WTC11 (cell line): ENCODE results near the gene GPR137B. TPM values are rescaled to one million over a fixed set of nuclear protein-coding genes. Genes with fewer than 3 reads are reported as not detected.

Experiments
- ATAC-seq: fragments of 200-7000 bp; cut with Tn5 transposase; 2 replicates; pipeline ENCODE4 v1.10.0; 2021; ENCODE audit warnings: mild to moderate bottlenecking, moderate library complexity
- CTCF ChIA-PET: fragments of 300-600 bp; sonication (Branson Sonifier 250); formaldehyde crosslinking; loops from one replicate; lab custom pipeline; 2021; ENCODE audit warnings: antibody characterized with exemption; lab: Charles Lee
- POLR2A ChIA-PET: fragments of 350-600 bp; sonication (Branson Sonifier 250); formaldehyde crosslinking; loops from one replicate; lab custom pipeline; 2021; ENCODE audit warnings: antibody characterized with exemption; lab: Charles Lee
- DNase-seq: peaks from one replicate; pipeline ENCODE4 v3.0.0; 2021; ENCODE audit warnings: low spot score
- H3K27ac Mint-ChIP-seq: 2 replicates; pipeline ENCODE4 v1.8.0; 2021; ENCODE audit warnings: mixed read lengths
- H3K27me3 Mint-ChIP-seq: 2 replicates; pipeline ENCODE4 v1.8.0; 2021; ENCODE audit warnings: low read depth, mild to moderate bottlenecking, moderate library complexity, mixed read lengths
- H3K36me3 Mint-ChIP-seq: 2 replicates; pipeline ENCODE4 v1.8.0; 2021; ENCODE audit warnings: mixed read lengths
- H3K4me1 Mint-ChIP-seq: 2 replicates; pipeline ENCODE4 v1.8.0; 2022; ENCODE audit warnings: mixed read lengths
- H3K4me3 Mint-ChIP-seq: 2 replicates; pipeline ENCODE4 v1.8.0; 2021; ENCODE audit warnings: mild to moderate bottlenecking, moderate library complexity, mixed read lengths
- H3K9me3 Mint-ChIP-seq: 2 replicates; pipeline ENCODE4 v1.8.0; 2021; ENCODE audit warnings: mixed read lengths
- GTF2I ChIP-seq: fragments of 250-450 bp; sonication (Bioruptor Pico); conservative IDR thresholded peaks from 2 replicates; pipeline ENCODE4 v1.4.0; 2021; ENCODE audit warnings: mild to moderate bottlenecking
- NFE2L1 ChIP-seq: sonication (generic); formaldehyde crosslinking; IDR thresholded peaks from 2 replicates; pipeline ENCODE4 v1.8.1; 2023; ENCODE audit warnings: missing genetic modification reagents
- NR1H2 ChIP-seq: sonication (generic); formaldehyde crosslinking; IDR thresholded peaks from 2 replicates; pipeline ENCODE4 v1.9.0; 2021; ENCODE audit warnings: mild to moderate bottlenecking, moderate library complexity, missing genetic modification reagents
- NR2C2 ChIP-seq: sonication (generic); formaldehyde crosslinking; IDR thresholded peaks from 2 replicates; pipeline ENCODE4 v1.8.0; 2022; ENCODE audit warnings: mild to moderate bottlenecking, missing genetic modification reagents
- OVOL2 ChIP-seq: fragments of 250-450 bp; sonication (Bioruptor Pico); IDR thresholded peaks from 2 replicates; pipeline ENCODE4 v1.9.0; 2021; ENCODE audit warnings: mild to moderate bottlenecking, borderline replicate concordance
- RELA ChIP-seq: sonication (generic); formaldehyde crosslinking; IDR thresholded peaks from 2 replicates; pipeline ENCODE4 v1.8.1; 2022; ENCODE audit warnings: missing genetic modification reagents, mild to moderate bottlenecking, borderline replicate concordance
- RORB ChIP-seq: fragments of 250-450 bp; sonication (Bioruptor Pico); IDR thresholded peaks from 2 replicates; pipeline ENCODE4 v1.9.0; 2021; ENCODE audit warnings: mild to moderate bottlenecking
- SOX15 ChIP-seq: fragments of 250-450 bp; sonication (Bioruptor Pico); IDR thresholded peaks from 2 replicates; pipeline ENCODE4 v1.9.0; 2021; ENCODE audit warnings: mild to moderate bottlenecking
- SP1 ChIP-seq: sonication (generic); formaldehyde crosslinking; conservative IDR thresholded peaks from 2 replicates; pipeline ENCODE4 v1.8.1; 2022; ENCODE audit warnings: missing genetic modification reagents
- TCF7 ChIP-seq: sonication (generic); formaldehyde crosslinking; IDR thresholded peaks from 2 replicates; pipeline ENCODE4 v1.8.0; 2022; ENCODE audit warnings: mild to moderate bottlenecking, low read depth, missing genetic modification reagents, moderate library complexity
- TEAD1 ChIP-seq: sonication (generic); formaldehyde crosslinking; IDR thresholded peaks from 2 replicates; pipeline ENCODE4 v1.8.0; 2022; ENCODE audit warnings: mild to moderate bottlenecking, missing genetic modification reagents
- ZNF121 ChIP-seq: sonication (generic); formaldehyde crosslinking; IDR thresholded peaks from 2 replicates; pipeline ENCODE4 v1.8.0; 2023; ENCODE audit warnings: missing genetic modification reagents
- ZNF138 ChIP-seq: sonication (generic); formaldehyde crosslinking; conservative IDR thresholded peaks from 2 replicates; pipeline ENCODE4 v1.8.1; 2022; ENCODE audit warnings: mild to moderate bottlenecking, moderate library complexity, missing genetic modification reagents
- ZNF317 ChIP-seq: sonication (generic); formaldehyde crosslinking; IDR thresholded peaks from 2 replicates; pipeline ENCODE4 v1.8.1; 2023; ENCODE audit warnings: low read depth, mild to moderate bottlenecking, moderate library complexity, missing genetic modification reagents, borderline replicate concordance
- total RNA-seq: library from RNA; stranded (reverse); gene quantifications from 3 replicates; pipeline ENCODE4 v1.2.3, GENCODE V29; 2021
- TF ChIP-seq, protein P1 (sequence below): fragments of 250-450 bp; sonication (Bioruptor Pico); IDR thresholded peaks from 2 replicates; pipeline ENCODE4 v1.9.0; 2021; ENCODE audit warnings: mild to moderate bottlenecking, borderline replicate concordance
- TF ChIP-seq, protein P2 (sequence below): sonication (generic); formaldehyde crosslinking; IDR thresholded peaks from 2 replicates; pipeline ENCODE4 v1.8.1; 2023; ENCODE audit warnings: mild to moderate bottlenecking, missing genetic modification reagents, moderate library complexity
- TF ChIP-seq, protein P3 (sequence below): sonication (generic); formaldehyde crosslinking; IDR thresholded peaks from 2 replicates; pipeline ENCODE4 v1.8.1; 2023; ENCODE audit warnings: mild to moderate bottlenecking, missing genetic modification reagents, moderate library complexity
- TF ChIP-seq, protein P4 (sequence below): sonication (generic); formaldehyde crosslinking; IDR thresholded peaks from 2 replicates; pipeline ENCODE4 v1.8.1; 2023; ENCODE audit warnings: mild to moderate bottlenecking, moderate library complexity, missing genetic modification reagents
- TF ChIP-seq, protein P5 (sequence below): sonication (generic); formaldehyde crosslinking; IDR thresholded peaks from 2 replicates; pipeline ENCODE4 v1.8.1; 2022; ENCODE audit warnings: low read depth, mild to moderate bottlenecking, moderate library complexity, missing genetic modification reagents, borderline replicate concordance
- TF ChIP-seq, protein P6 (sequence below): fragments of 250-450 bp; sonication (Bioruptor Pico); conservative IDR thresholded peaks from 2 replicates; pipeline ENCODE4 v1.9.0; 2021; ENCODE audit warnings: mild to moderate bottlenecking
- TF ChIP-seq, protein P7 (sequence below): fragments of 250-450 bp; sonication (Bioruptor Pico); IDR thresholded peaks from 2 replicates; pipeline ENCODE4 v1.8.0; 2021; ENCODE audit warnings: mild to moderate bottlenecking

Gene GPR137B
- total RNA-seq, 1 experiment from 2014 or later = 6.3 TPM

DNA sequence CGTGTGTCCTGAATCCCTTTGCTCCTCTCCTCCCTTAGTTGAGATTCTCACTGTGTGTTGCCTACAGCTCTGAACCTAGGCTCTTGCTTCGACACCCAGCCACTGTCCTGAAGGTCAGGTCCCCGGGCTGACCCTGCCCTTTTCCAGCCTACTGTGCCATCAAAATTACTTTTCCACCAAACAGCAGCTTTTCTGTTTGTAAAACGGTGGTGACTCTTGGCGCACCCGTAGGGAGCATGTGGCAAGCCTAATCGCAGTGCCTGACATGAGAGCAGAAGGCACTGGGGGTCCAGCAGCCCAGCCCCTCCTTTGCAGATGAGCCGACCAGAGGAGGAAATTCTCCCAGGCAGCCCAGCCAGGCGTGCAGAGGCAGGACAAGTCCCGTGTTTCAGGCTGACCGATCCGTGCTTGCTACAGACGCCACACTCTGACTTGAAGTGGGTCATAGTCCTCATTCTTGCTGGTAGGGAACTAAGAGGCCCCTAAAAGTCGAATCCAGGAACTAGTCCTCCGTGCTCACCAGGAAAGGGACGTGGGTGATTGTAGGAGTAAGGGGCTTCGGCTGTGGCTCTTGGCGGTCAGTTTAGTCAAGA is 6.8 kb downstream of the GPR137B start (continued):
- TF ChIP-seq, protein P1, sequence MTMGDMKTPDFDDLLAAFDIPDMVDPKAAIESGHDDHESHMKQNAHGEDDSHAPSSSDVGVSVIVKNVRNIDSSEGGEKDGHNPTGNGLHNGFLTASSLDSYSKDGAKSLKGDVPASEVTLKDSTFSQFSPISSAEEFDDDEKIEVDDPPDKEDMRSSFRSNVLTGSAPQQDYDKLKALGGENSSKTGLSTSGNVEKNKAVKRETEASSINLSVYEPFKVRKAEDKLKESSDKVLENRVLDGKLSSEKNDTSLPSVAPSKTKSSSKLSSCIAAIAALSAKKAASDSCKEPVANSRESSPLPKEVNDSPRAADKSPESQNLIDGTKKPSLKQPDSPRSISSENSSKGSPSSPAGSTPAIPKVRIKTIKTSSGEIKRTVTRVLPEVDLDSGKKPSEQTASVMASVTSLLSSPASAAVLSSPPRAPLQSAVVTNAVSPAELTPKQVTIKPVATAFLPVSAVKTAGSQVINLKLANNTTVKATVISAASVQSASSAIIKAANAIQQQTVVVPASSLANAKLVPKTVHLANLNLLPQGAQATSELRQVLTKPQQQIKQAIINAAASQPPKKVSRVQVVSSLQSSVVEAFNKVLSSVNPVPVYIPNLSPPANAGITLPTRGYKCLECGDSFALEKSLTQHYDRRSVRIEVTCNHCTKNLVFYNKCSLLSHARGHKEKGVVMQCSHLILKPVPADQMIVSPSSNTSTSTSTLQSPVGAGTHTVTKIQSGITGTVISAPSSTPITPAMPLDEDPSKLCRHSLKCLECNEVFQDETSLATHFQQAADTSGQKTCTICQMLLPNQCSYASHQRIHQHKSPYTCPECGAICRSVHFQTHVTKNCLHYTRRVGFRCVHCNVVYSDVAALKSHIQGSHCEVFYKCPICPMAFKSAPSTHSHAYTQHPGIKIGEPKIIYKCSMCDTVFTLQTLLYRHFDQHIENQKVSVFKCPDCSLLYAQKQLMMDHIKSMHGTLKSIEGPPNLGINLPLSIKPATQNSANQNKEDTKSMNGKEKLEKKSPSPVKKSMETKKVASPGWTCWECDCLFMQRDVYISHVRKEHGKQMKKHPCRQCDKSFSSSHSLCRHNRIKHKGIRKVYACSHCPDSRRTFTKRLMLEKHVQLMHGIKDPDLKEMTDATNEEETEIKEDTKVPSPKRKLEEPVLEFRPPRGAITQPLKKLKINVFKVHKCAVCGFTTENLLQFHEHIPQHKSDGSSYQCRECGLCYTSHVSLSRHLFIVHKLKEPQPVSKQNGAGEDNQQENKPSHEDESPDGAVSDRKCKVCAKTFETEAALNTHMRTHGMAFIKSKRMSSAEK (CRISPR knock-in tag) = no peak
- TF ChIP-seq RORB (CRISPR knock-in tag) = no peak
- no peak for TF ChIP-seq ZNF317 (CRISPR knock-in tag)
- no peak for TF ChIP-seq TEAD1 (CRISPR knock-in tag)
- TF ChIP-seq TCF7 (CRISPR knock-in tag) = no peak

DNA sequence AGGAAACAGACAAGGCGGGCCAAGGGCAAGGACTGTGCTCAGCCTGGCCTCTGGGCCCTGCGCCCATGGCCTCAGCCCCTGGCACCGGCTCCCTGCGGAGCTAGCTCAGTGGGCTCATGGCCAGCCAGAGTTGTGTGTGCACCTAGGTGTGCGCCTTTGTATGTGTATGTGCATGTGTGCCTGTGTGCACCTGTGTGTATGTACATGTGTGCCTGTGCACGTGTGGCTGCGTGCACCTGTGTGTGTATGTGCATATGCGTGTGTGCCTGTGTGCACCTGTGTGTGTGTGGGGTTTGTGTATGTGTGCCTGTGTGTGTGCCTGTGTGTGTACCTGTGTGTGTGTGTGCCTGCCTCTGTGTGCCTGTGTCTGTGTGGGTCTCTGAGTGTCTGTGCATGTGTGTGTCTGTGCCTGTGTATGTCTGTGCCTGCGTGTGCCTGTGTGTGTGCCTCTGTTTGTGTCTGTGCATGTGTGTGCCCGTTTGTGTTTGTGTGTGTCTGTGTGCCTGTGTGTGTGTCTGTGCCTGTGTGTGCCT is 7.4 kb downstream of the GPR137B start:
- DNase-seq = no peak
- H3K9me3 Mint-ChIP-seq = no peaks in the 10 kb centered on the region
- H3K27ac Mint-ChIP-seq = peak overlapping the region; percentile 22
- CTCF ChIA-PET = no interaction called here
- no peak for ATAC-seq
- no peaks in the 10 kb centered on the region for H3K36me3 Mint-ChIP-seq
- POLR2A ChIA-PET = no interaction called here
- H3K4me1 Mint-ChIP-seq = peaks cover 9% of the 10 kb centered on the region
- H3K27me3 Mint-ChIP-seq = no peaks in the 10 kb centered on the region; the same call in 1 of the 2 replicates
- no peak overlapping the region for H3K4me3 Mint-ChIP-seq
- no peak for TF ChIP-seq NR1H2
- TF ChIP-seq, protein P2, sequence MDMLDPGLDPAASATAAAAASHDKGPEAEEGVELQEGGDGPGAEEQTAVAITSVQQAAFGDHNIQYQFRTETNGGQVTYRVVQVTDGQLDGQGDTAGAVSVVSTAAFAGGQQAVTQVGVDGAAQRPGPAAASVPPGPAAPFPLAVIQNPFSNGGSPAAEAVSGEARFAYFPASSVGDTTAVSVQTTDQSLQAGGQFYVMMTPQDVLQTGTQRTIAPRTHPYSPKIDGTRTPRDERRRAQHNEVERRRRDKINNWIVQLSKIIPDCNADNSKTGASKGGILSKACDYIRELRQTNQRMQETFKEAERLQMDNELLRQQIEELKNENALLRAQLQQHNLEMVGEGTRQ (CRISPR knock-in tag) = no peak
- TF ChIP-seq TCF7 (CRISPR knock-in tag) = no peak
- no peak for TF ChIP-seq SOX15 (CRISPR knock-in tag)
- TF ChIP-seq SP1 (CRISPR knock-in tag) = no peak
- TF ChIP-seq NR2C2 (CRISPR knock-in tag) = no peak
- no peak for TF ChIP-seq NFE2L1
- TF ChIP-seq, protein P3, sequence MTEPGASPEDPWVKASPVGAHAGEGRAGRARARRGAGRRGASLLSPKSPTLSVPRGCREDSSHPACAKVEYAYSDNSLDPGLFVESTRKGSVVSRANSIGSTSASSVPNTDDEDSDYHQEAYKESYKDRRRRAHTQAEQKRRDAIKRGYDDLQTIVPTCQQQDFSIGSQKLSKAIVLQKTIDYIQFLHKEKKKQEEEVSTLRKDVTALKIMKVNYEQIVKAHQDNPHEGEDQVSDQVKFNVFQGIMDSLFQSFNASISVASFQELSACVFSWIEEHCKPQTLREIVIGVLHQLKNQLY (CRISPR knock-in tag) = no peak
- TF ChIP-seq, protein P4, sequence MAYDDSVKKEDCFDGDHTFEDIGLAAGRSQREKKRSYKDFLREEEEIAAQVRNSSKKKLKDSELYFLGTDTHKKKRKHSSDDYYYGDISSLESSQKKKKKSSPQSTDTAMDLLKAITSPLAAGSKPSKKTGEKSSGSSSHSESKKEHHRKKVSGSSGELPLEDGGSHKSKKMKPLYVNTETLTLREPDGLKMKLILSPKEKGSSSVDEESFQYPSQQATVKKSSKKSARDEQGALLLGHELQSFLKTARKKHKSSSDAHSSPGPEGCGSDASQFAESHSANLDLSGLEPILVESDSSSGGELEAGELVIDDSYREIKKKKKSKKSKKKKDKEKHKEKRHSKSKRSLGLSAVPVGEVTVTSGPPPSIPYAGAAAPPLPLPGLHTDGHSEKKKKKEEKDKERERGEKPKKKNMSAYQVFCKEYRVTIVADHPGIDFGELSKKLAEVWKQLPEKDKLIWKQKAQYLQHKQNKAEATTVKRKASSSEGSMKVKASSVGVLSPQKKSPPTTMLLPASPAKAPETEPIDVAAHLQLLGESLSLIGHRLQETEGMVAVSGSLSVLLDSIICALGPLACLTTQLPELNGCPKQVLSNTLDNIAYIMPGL (CRISPR knock-in tag) = no peak
- TF ChIP-seq, protein P5, sequence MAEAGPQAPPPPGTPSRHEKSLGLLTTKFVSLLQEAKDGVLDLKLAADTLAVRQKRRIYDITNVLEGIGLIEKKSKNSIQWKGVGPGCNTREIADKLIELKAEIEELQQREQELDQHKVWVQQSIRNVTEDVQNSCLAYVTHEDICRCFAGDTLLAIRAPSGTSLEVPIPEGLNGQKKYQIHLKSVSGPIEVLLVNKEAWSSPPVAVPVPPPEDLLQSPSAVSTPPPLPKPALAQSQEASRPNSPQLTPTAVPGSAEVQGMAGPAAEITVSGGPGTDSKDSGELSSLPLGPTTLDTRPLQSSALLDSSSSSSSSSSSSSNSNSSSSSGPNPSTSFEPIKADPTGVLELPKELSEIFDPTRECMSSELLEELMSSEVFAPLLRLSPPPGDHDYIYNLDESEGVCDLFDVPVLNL (CRISPR knock-in tag) = no peak
- TF ChIP-seq GTF2I (CRISPR knock-in tag) = no peak
- TF ChIP-seq RELA (CRISPR knock-in tag) = no peak
- no peak for TF ChIP-seq ZNF138
- TF ChIP-seq, protein P6, sequence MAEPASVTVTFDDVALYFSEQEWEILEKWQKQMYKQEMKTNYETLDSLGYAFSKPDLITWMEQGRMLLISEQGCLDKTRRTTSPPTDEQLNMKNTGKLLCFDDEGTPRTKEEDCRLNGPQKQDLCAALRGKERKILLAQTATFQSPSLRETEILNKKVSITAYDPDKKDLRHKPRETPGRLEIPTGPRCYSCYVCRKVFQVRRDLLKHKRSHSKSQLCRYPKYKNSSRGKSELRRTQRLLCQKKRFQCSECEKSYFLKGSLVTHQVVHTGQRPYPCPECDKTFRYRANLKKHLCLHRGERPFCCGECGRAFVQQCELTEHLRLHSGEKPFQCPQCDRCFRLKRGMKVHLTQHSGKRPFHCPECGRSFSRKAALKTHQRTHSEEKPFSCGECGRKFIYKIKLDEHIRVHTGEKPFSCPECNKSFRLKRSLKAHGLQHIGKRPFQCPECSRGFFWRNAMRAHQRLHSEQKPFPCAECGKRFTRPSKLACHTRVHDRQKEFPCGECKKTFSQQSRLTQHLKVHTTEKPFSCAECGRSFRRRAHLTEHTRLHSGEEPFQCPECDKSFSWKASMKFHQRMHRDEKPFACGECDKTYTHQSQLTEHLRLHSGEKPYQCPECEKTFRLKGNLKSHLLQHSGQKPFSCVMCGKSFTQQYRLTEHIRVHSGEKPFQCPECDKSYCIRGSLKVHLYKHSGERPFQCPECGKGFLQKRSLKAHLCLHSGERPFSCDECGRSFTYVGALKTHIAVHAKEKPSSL = no peak
- TF ChIP-seq, protein P7, sequence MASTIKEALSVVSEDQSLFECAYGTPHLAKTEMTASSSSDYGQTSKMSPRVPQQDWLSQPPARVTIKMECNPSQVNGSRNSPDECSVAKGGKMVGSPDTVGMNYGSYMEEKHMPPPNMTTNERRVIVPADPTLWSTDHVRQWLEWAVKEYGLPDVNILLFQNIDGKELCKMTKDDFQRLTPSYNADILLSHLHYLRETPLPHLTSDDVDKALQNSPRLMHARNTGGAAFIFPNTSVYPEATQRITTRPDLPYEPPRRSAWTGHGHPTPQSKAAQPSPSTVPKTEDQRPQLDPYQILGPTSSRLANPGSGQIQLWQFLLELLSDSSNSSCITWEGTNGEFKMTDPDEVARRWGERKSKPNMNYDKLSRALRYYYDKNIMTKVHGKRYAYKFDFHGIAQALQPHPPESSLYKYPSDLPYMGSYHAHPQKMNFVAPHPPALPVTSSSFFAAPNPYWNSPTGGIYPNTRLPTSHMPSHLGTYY (CRISPR knock-in tag) = no peak
- no peak for TF ChIP-seq OVOL2 (CRISPR knock-in tag)
- no peak for TF ChIP-seq ZNF121 (CRISPR knock-in tag)
